Measurements from ENCODE around the gene CUL1.
"Not testable (repeated sequence)": the region's sequence is repeated elsewhere in the genome, so short reads cannot be mapped to it uniquely, and the experiment has no call there.

- not testable (repeated sequence) for TF ChIP-seq CTCF (IDR thresholded peaks at IDR 0.05); ZFX (IDR thresholded peaks at IDR 0.05; ENCODE audit: borderline replicate concordance)
Observed at GRCh38 chr7:148703671-148703962, 4.9 kb downstream of the CUL1 start.
